ENCODE data around the gene GPX5. TPM values are rescaled to one million over a fixed set of nuclear protein-coding genes. Genes with fewer than 3 reads are reported as not detected.

The GPX5 gene
- total and polyA plus RNA-seq, 2 donors (not counting 1 experiment from before 2014, with no cell fraction given), result not detected

DNA sequence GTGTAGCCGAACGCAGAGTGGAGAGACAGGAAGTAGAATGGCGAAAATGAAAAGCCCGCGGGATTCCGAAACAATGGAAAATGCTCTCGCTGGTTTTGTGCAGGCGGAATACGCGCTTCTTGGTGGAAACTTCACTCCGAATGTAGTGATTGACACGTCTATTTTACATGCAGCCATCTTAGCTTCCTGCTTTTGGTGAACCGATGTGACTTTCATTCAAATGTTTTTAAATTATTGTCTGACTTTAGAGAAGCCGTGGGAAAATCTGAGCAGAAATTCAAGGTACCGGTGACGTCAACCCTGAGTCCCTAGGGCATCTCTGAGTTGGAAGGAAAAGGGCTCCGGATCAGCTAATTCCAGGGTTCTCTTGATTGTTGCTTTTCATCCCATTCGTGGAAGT, 11.4 kb downstream of the GPX5 start:
- intact Hi-C loops (cut with micrococcal nuclease), result no loop called here
- peaks cover 90% of the 10 kb centered on the region for H3K27me3 Mint-ChIP-seq
- no peak for ATAC-seq (ENCODE audit: low read depth)
- H3K27ac Mint-ChIP-seq, result no peak overlapping the region
- H2AFZ ChIP-seq (ENCODE audit: insufficient read depth, low read depth, low read length, poor library complexity, severe bottlenecking), result peak overlapping the region; percentile 36
- no peak for DNase-seq
- peaks cover 5% of the 10 kb centered on the region in 2 donors for H3K4me1 ChIP-seq (ENCODE audit: control insufficient read depth in 2 of 2, insufficient read depth in 2 of 2, low read length in 2 of 2)
- H3K4me3 Mint-ChIP-seq, result peak overlapping the region; percentile 27
- H3K27ac ChIP-seq (ENCODE audit: low read length in 2 of 2), result no peak overlapping the region
- TF ChIP-seq CTCF (IDR thresholded peaks at IDR 0.05) (no peak), EZH2 (IDR thresholded peaks at IDR 0.05; ENCODE audit: borderline replicate concordance, insufficient read depth, low read depth, low read length, poor library complexity, severe bottlenecking) (no peak)
- H3K4me2 ChIP-seq (replicated peaks; ENCODE audit: low read depth, low read length, poor library complexity, severe bottlenecking), result peak overlapping the region; percentile 42
- no peaks in the 10 kb centered on the region for H3K36me3 ChIP-seq (replicated peaks in 1 of 2; ENCODE audit: control extremely low read depth in 1 of 2, control insufficient read depth in 1 of 2, extremely low read depth in 1 of 2, insufficient read depth in 2 of 2, low read length in 1 of 2)
- WGBS (ENCODE audit: insufficient coverage), result 5% methylated on average over 11 of the region's 18 CpGs
- peaks cover 11% of the 10 kb centered on the region for H3K4me1 Mint-ChIP-seq
- peaks cover 0 to 38% (median 23%) of the 10 kb centered on the region in 4 experiments for H3K27me3 ChIP-seq (replicated peaks in 1 of 4; ENCODE audit: control extremely low read depth in 1 of 4, control insufficient read depth in 3 of 4, insufficient read depth in 4 of 4, low read length in 3 of 4)
- H3K4me3 ChIP-seq (ENCODE audit: control extremely low read depth in 1 of 5, extremely low read depth in 1 of 5, insufficient read depth in 1 of 5, low read depth in 2 of 5, low read length in 4 of 5), result peak overlapping the region in 1 of 5 experiments; percentile 22
- peaks cover 12% of the 10 kb centered on the region for H3K9me3 Mint-ChIP-seq (ENCODE audit: insufficient read depth)
- no peaks in the 10 kb centered on the region for H4K20me1 ChIP-seq (ENCODE audit: control insufficient read depth, insufficient read depth, low read length, poor library complexity, severe bottlenecking)
- POLR2A ChIA-PET, result no interaction called here
- H3K9me3 ChIP-seq (ENCODE audit: control extremely low read depth in 1 of 3, control insufficient read depth in 2 of 3, insufficient read depth in 1 of 3, low read length in 2 of 3), result peaks cover 0 to 10% (median 0%) of the 10 kb centered on the region in 3 donors
- CTCF ChIA-PET, result no interaction called here
- no peaks in the 10 kb centered on the region for H3K79me2 ChIP-seq (ENCODE audit: control insufficient read depth, insufficient read depth, low read length)
- H3K9ac ChIP-seq (ENCODE audit: low read length), result no peak overlapping the region

- TF ChIP-seq EZH2 (IDR thresholded peaks at IDR 0.05; ENCODE audit: borderline replicate concordance, insufficient read depth, low read depth, low read length, poor library complexity, severe bottlenecking), result no peak
- TF ChIP-seq CTCF (IDR thresholded peaks at IDR 0.05), result no peak
- peak overlapping the region; percentile 23 for H3K4me3 Mint-ChIP-seq
- no peak overlapping the region for H3K4me3 ChIP-seq (ENCODE audit: control extremely low read depth in 1 of 5, extremely low read depth in 1 of 5, insufficient read depth in 1 of 5, low read depth in 2 of 5, low read length in 4 of 5)
- peaks cover 0 to 15% (median 0%) of the 10 kb centered on the region in 3 donors for H3K9me3 ChIP-seq (ENCODE audit: control extremely low read depth in 1 of 3, control insufficient read depth in 2 of 3, insufficient read depth in 1 of 3, low read length in 2 of 3)
- peaks cover 88% of the 10 kb centered on the region for H3K27me3 Mint-ChIP-seq
- H3K27me3 ChIP-seq (replicated peaks in 1 of 4; ENCODE audit: control extremely low read depth in 1 of 4, control insufficient read depth in 3 of 4, insufficient read depth in 4 of 4, low read length in 3 of 4), result peaks cover 0 to 39% (median 29%) of the 10 kb centered on the region in 4 experiments
- WGBS (ENCODE audit: insufficient coverage), result 35% methylated on average over 20 of the region's 22 CpGs
- peak overlapping the region; percentile 42 for H3K4me2 ChIP-seq (replicated peaks; ENCODE audit: low read depth, low read length, poor library complexity, severe bottlenecking)
- POLR2A ChIA-PET, result no interaction called here
- ATAC-seq (ENCODE audit: low read depth), result no peak
- CTCF ChIA-PET, result no interaction called here
- no peaks in the 10 kb centered on the region for H3K36me3 ChIP-seq (replicated peaks in 1 of 2; ENCODE audit: control extremely low read depth in 1 of 2, control insufficient read depth in 1 of 2, extremely low read depth in 1 of 2, insufficient read depth in 2 of 2, low read length in 1 of 2)
- H3K79me2 ChIP-seq (ENCODE audit: control insufficient read depth, insufficient read depth, low read length), result no peaks in the 10 kb centered on the region
- peaks cover 9% of the 10 kb centered on the region in 2 donors for H3K4me1 ChIP-seq (ENCODE audit: control insufficient read depth in 2 of 2, insufficient read depth in 2 of 2, low read length in 2 of 2)
- no peaks in the 10 kb centered on the region for H4K20me1 ChIP-seq (ENCODE audit: control insufficient read depth, insufficient read depth, low read length, poor library complexity, severe bottlenecking)
- DNase-seq, result no peak
- H3K9me3 Mint-ChIP-seq (ENCODE audit: insufficient read depth), result peaks cover 12% of the 10 kb centered on the region
- peaks cover 17% of the 10 kb centered on the region for H3K4me1 Mint-ChIP-seq
- H3K27ac Mint-ChIP-seq, result no peak overlapping the region
- peak overlapping the region; percentile 36 for H2AFZ ChIP-seq (ENCODE audit: insufficient read depth, low read depth, low read length, poor library complexity, severe bottlenecking)
- no peak overlapping the region for H3K27ac ChIP-seq (ENCODE audit: low read length in 2 of 2)
- intact Hi-C loops (cut with micrococcal nuclease), result no loop called here
- H3K9ac ChIP-seq (ENCODE audit: low read length), result no peak overlapping the region
Observed at GRCh38 chr6:28537509-28538140, 11.9 kb downstream of the GPX5 start.
